Tibial nerve (tissue), 4 donors: ENCODE measurements around the gene FAM181B.

ENCODE experiments used
- EP300 ChIP-seq, 2 donors: sonication (generic); formaldehyde crosslinking; IDR thresholded peaks; one replicate each; pipeline ENCODE4 v1.6.1; 2017; ENCODE audit warnings: antibody characterized with exemption in 2 of 2, mild to moderate bottlenecking in 1 of 2
- POLR2A ChIP-seq, 2 donors: fragments of 450-650 bp; IDR thresholded peaks; one replicate each; pipeline ENCODE4 v1.6.1; 2017; ENCODE audit warnings: antibody characterized with exemption in 2 of 2, mild to moderate bottlenecking in 2 of 2, moderate library complexity in 2 of 2
- TF ChIP-seq, protein P1 (sequence below), 5 experiments: fragments of 200-600 bp in 3 of 5; fragments of 450-650 bp in 2 of 5; sonication (generic) in 3 of 5; IDR thresholded peaks; one replicate each; pipeline ENCODE4 v1.5.1; 2016 to 2019; ENCODE audit warnings: antibody characterized with exemption in 5 of 5, mild to moderate bottlenecking in 3 of 5, moderate library complexity in 2 of 5

DNA sequence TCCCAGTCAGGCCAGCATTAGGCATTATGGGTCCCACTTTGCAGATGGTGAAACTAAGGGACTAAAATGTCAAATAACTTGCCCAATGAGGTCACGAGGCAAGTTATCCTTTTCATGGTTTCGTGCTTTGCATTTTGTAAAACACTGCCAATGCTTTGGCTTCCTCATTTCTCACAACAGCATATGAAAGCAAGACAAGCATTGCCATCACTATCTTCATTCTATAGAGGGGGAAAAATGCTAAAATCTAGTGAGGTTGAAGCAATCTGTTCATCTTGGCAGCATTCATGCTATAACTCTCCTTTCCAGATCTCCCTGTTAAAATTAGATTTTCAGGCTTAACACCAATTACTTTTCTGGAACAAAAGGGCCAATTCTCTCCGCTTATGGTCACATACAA lies 14.8 kb downstream of the FAM181B start:
- TF ChIP-seq, protein P1, sequence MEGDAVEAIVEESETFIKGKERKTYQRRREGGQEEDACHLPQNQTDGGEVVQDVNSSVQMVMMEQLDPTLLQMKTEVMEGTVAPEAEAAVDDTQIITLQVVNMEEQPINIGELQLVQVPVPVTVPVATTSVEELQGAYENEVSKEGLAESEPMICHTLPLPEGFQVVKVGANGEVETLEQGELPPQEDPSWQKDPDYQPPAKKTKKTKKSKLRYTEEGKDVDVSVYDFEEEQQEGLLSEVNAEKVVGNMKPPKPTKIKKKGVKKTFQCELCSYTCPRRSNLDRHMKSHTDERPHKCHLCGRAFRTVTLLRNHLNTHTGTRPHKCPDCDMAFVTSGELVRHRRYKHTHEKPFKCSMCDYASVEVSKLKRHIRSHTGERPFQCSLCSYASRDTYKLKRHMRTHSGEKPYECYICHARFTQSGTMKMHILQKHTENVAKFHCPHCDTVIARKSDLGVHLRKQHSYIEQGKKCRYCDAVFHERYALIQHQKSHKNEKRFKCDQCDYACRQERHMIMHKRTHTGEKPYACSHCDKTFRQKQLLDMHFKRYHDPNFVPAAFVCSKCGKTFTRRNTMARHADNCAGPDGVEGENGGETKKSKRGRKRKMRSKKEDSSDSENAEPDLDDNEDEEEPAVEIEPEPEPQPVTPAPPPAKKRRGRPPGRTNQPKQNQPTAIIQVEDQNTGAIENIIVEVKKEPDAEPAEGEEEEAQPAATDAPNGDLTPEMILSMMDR (IDR thresholded peaks at IDR 0.05), result no peak
- TF ChIP-seq POLR2A (IDR thresholded peaks at IDR 0.05), result no peak
- no peak for TF ChIP-seq EP300 (IDR thresholded peaks at IDR 0.05)
